ENCODE results near the gene LZTR1.
A peak's percentile ranks its signal among the peaks of the same experiment; 100 is the strongest.

Gene LZTR1

GRCh38 chr22:21009638-21010425 lies 27.7 kb downstream of the LZTR1 start:
- H3K4me3 ChIP-seq (ENCODE audit: control insufficient read depth, low read depth, low read length): no peak overlapping the region
- no peak for DNase-seq (ENCODE audit: low read depth)
- no peak for TF ChIP-seq CTCF (IDR thresholded peaks at IDR 0.05; ENCODE audit: control insufficient read depth, insufficient read depth, low read depth, low read length, missing control alignments)

- no peak overlapping the region for H3K4me3 ChIP-seq (ENCODE audit: control insufficient read depth, low read depth, low read length)
- DNase-seq (ENCODE audit: low read depth): no peak
- no peak for TF ChIP-seq CTCF (IDR thresholded peaks at IDR 0.05; ENCODE audit: control insufficient read depth, insufficient read depth, low read depth, low read length, missing control alignments)
Observed at GRCh38 chr22:21010426-21011113, 28.5 kb downstream of the LZTR1 start.

DNA sequence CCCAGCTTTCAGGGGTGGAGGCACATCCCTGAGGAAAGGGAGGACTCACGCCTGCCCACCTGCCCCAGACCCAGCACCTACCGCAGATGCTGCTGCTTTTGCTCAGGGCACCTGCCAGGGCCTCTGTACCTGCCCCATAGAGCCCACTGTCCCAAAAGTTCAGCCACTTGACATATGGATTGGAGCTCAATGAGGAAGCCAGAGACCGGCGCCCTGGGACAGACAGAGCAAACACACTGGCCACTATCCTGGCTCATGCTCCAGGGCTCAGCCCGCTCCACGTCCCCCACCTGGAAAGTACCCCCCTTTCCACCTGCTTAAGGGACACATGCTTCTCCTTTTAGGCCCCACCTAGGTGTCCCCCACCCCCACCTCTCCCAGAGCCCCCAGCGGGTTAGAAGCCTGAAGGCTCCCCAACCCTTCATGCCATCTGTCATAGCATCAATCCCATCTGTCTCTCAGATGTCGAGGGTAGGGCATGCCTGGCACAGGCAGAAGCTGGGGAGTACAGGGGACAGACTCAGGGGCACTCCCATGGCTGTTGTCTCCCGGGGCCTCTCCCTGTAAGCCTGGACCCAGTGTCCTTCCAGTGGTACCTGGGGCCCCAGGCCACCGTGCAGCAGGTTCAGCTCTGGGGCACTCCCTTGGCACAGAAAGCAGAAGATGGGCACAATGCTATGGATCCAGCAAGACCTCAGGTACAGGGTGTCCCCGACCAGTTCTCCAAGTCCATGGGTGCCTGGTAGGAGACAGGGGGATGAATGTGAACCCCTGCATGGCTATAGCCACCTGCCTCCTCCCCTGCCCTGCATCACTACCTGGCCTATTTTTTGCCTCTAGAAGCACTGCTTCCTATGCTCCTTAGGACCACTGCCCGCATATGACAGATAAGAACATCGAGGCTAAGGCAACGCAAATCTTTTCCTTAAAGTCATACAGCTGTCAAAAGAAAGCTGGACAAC lies 30.6 kb downstream of the LZTR1 start:
- TF ChIP-seq CTCF (IDR thresholded peaks at IDR 0.05; ENCODE audit: control insufficient read depth, insufficient read depth, low read depth, low read length, missing control alignments): no peak
- no peak for DNase-seq (ENCODE audit: low read depth)
- H3K4me3 ChIP-seq (ENCODE audit: control insufficient read depth, low read depth, low read length): no peak overlapping the region

GRCh38 chr22:21013657-21014201 lies 31.6 kb downstream of the LZTR1 start:
- DNase-seq (ENCODE audit: low read depth): no peak
- peak overlapping the region; percentile 56 for H3K4me3 ChIP-seq (ENCODE audit: control insufficient read depth, low read depth, low read length)
- TF ChIP-seq CTCF (IDR thresholded peaks at IDR 0.05; ENCODE audit: control insufficient read depth, insufficient read depth, low read depth, low read length, missing control alignments): no peak

DNA sequence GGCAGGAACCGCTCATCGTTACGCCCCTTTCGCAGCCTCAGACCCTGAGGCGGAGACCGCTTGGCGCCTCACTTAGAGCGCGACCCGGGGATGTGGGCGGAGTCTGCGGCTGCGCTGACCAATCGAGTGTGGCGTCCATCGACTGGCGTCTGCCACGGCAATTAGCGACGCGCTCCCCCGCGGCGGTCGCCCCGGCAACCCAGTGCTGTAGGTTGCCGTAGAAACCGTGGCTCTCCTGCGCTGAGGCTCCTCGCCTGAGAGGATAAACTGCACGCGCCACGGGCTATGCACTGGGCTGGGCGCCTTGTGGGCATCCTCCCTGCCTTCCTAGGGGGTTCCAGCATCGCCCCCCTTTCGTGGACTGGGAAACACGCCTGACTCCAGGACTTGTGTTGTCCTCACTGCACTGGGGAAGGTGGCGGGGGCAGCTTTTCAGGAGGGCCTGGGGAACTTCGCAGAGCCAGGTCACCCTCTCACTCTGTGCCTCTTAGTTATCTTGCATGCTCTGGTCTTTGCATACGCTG lies 32.2 kb downstream of the LZTR1 start:
- TF ChIP-seq CTCF (IDR thresholded peaks at IDR 0.05; ENCODE audit: control insufficient read depth, insufficient read depth, low read depth, low read length, missing control alignments): no peak
- H3K4me3 ChIP-seq (ENCODE audit: control insufficient read depth, low read depth, low read length): peak overlapping the region; percentile 56
- peak; percentile 46 for DNase-seq (ENCODE audit: low read depth)
